B cell (primary cell): ENCODE results near the gene COL17A1.

ENCODE experiments used
- CTCF ChIP-seq: fragments of 200-600 bp; IDR thresholded peaks from one replicate; pipeline ENCODE4 v1.8.0; 2022; ENCODE audit warnings: antibody characterized with exemption, mild to moderate bottlenecking
- EZH2 ChIP-seq: IDR thresholded peaks from 2 replicates; pipeline ENCODE4 v1.6.1; 2012; ENCODE audit warnings: borderline replicate concordance, low read depth, mild to moderate bottlenecking, moderate library complexity, low read length; ENCODE audit not compliant: insufficient read depth, poor library complexity, severe bottlenecking

- TF ChIP-seq CTCF (no peak), EZH2 (no peak)
Observed at GRCh38 chr10:104040862-104041789, 44.6 kb downstream of the COL17A1 start.
